Right forelimb (tissue), 1 donor: ENCODE results near the gene P2RX1.

Source experiments
- DNase-seq: peaks from one replicate; pipeline ENCODE4 v3.0.0-alpha.2; 2018

Gene P2RX1

DNA sequence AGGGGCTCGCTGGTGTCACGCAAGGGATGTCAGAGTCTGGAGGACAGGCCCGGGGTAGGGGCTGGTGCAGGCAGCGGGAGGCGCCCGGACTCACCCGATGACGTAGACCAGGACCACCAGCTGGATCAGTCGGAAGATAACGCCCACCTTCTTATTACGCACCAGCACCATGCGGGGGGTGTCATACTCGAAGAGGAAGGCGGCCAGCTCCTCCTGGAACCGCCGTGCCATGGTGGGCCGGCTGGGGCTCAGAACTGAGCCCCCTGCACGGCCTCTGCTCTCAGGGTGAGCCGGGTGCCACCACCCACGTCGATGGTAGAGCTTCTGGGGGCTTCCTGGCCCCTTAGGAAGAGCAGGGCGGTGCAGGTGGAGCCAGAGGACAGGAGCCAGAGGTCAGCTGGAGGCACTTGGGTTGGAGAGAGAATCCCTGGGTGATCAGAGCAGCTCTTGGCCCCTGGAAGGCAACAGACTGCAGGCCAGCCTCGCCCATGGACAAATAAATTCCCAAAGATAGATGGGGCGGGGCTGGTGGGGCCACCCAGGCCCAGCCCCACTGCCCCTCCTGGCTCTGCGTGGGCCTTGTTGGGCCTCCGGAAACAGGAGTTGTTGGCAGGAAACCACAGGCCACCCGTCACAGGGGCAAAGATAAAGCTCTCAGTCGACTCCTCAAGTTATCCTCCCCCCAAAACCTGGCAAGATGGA, at the start of gene P2RX1:
Gene P2RX1 (minus strand): TSS at position 471 of the 702 bp plus-strand sequence. CDS start 240 bp downstream, at position 231.
- no peak for DNase-seq

DNA sequence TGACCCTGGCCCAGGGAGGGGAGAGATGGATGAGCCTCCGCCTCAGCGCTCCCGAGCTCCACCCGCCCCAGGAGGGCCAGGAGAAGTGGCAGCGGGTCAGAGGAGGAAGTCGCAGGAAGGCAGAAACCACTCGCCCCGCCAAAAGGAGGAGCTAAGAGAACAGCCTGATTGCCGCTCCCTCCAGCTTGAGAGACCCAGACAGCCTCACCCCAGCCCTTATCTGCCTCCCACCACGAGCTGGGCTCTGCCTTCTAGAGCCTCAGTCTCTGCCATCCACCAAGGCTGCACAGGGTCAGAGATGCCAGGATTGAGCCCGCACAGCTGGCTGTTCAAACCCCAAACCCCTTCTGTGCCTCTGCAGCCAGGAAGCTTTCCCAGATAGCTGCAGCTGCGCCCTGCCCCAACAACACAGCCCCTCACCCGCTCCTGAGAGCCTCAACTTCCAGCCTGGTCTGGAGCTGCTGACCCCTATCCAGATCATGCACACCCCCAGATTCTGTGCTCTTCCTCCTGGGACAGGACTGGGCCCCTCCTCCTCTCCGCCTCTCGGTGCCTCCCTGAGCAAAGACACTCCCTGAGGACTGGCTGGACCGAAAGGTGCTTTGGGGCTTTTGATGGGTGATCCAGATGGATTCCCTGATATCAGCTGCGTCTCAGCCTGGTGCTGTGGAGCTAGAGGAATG, 49.0 kb upstream of the P2RX1 start:
- DNase-seq: no peak

DNA sequence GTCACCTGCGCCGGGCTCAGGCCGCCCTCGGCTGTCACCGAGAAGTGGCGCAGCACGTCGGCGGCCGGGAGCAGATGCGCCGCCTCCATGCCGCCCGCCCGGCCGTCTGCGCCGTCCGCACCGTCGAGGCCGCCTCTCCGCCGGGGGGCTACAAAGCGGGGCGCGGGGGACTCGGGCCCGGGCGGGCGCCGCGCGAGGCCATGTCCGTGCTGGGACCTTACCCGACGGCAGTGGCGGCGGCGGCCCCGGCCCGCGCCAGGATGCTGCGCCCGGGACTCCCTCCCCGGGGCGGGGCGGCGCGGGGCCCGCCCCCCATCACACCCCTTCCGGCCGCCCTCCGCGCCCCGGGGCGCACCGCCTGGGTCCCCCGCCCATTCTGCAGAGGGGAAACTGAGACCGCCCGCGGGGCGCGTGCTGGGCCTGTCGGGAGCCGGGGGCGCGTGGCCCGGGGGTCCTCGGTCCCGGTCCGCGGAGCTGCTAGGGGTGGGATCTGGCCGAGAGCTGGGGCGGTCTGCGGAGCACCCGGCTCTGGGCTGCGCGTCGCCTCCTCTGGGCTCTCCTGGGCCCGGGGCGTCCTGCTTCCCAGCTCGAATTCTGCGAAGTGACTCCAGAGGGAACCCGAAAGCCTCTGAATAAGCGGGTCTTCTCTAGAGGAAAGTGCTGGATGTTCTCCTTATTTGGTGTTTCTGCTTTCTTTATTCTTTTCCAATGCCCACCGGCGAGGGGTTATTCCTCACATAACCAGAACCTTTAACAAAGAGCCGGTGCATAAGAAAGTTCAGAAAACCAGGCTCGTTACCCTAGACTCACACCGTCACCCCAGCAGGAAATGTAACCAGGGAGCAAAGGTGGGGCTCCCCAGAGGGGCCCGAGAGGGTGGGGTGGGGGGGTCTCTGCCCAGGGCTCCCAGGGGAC, 48.2 kb upstream of the P2RX1 start, which contains the start of gene ATP2A3:
Gene ATP2A3 (minus strand): TSS at position 235 of the 915 bp plus-strand sequence. CDS start 146 bp downstream, at position 89.
- DNase-seq: peak; percentile 61

DNA sequence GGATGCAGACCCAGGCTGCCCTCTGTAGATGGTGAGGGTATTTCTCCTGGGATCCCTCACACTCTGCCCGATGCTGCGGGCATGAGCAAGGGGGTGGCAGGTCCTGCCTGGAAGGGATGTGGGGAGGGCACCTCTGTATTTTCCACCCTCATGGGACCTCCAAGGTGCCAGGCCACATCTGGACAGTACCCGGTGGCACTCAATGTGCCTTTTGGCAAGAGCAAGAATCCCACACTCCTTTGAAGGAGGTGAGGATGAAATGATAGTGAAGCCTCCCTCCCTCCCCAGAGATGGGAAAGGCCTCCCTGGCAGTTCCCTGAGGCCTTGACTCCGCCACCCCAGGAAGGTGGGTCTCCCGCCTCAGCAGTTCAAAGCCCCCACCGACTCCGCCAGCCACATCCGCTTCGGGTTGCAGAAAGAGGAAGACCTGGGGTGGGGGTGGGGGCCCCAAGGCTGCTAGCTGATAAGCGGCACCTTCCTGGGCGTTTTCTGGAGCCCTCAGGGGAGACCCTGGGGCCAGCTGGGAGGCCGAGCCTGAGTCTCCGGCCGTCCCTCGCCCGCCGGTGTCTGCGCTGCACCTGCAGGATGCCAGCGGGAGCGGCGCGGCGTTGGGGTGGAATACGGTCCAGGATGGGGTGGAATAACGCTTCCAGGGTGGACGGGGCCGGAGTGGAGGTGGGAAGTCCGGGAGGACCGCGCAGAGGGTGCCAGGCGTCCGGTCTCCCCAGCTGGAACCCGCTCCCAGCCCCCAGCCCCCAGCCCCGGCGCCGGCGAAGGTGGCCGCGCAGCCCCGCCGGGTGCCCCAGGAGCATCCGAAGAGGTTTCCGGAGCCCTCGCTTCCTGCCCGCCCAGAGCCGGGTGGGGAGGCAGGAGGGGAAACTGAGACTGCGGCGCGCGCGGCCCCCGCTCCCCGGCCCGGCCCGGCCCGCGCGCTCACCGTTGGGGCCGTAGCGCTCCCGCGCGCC, 47.3 kb upstream of the P2RX1 start:
- DNase-seq: no peak

- no peak for DNase-seq
Observed at GRCh38 chr17:3962965-3963236, 46.6 kb upstream of the P2RX1 start.

DNA sequence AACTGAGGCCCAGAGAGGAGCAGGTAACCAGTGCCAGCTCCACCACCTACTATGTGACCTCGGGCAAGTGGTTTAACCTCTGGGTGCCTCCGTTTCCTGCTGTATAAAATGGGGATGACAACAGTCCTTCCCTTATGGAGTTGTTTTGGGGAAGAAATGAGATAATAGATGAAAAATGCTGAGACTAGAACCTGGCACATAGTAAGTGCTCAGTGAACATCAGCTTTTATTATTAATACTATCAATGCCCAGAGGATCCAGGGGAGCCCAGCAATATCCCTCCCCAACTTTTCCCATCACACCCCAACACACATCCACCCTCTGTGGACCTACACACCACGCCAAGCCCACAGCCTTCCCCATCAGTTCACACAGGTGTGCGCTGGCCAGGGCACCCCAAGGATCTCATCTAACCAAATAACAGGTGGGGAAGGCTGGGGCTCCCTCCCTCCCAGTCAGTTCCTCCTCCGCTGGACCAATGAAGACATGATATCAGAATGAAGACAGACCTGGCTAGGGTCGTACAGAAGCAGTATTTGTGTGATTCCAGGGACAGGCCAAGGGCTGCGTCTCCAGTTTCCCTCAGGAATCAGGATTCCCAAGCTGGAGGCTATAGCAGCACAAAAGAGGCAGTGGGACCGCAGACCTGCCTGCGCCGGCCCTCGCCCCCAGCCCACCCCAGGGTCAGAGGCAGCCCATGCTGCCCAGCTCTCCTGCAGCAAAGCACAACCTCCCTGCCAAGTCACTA, 46.1 kb upstream of the P2RX1 start:
- DNase-seq: no peak

- no peak for DNase-seq
Observed at GRCh38 chr17:3961564-3962047, 45.3 kb upstream of the P2RX1 start.

- DNase-seq: no peak
Observed at GRCh38 chr17:3960764-3961163, 44.5 kb upstream of the P2RX1 start.

GRCh38 chr17:3959921-3960601, 43.8 kb upstream of the P2RX1 start:
- DNase-seq: no peak

GRCh38 chr17:3959295-3959899, 43.1 kb upstream of the P2RX1 start:
- DNase-seq: no peak

GRCh38 chr17:3957735-3958599, 41.7 kb upstream of the P2RX1 start:
- no peak for DNase-seq

GRCh38 chr17:3956983-3957382, 40.7 kb upstream of the P2RX1 start:
- no peak for DNase-seq

DNA sequence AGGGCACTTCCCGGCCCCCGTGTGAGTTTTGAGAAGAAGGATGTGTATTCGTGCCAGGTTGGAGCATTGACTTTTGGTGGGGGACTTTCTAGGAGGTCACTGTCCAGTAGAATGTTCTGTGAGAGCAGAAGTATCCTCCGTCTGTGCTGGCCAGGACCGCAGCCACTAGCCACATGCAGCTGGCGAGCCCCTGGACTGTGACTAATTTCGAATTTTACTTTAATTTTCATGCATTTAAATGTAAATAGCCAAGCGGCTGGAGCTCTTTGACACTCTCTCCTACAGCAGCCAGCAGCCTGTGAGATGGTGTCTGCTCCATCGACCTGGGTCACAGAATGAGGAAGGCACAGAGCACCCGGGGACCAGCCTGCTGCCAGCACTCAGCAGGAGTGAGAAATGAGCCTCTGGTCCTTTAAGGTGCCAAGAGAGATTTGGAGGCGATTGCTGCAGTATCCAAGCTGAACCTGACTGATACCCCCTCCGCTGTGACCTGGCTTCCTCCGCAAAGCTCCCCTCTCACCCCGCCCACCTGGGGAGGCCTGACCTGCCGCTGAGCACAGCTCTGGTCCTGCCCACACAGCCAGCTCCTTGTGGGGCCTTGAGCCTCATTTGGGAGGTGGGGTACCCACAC, 40.2 kb upstream of the P2RX1 start:
- DNase-seq: no peak

GRCh38 chr17:3955673-3955988, 39.4 kb upstream of the P2RX1 start:
- DNase-seq: no peak

GRCh38 chr17:3954976-3955672, 38.9 kb upstream of the P2RX1 start:
- no peak for DNase-seq

DNA sequence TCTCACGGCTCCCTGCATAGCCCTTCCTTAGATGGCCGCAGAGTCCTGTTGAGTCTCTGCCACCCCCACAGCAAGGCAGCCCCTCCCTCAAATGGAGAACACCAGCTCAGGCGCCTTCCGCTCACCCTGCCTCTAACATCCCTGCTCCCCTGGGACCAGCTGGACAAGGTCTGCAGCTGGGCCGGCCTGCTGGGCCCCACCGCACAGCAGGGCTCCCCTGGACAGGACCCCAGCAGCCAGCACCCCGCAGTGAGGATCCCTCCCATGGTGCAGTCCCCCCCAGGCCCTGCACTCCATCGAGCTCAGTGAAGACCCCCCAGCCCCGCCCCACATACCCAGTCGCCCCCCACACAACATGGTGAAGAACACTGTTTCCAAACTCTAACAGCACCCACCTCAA, 37.8 kb upstream of the P2RX1 start:
- DNase-seq: no peak

DNA sequence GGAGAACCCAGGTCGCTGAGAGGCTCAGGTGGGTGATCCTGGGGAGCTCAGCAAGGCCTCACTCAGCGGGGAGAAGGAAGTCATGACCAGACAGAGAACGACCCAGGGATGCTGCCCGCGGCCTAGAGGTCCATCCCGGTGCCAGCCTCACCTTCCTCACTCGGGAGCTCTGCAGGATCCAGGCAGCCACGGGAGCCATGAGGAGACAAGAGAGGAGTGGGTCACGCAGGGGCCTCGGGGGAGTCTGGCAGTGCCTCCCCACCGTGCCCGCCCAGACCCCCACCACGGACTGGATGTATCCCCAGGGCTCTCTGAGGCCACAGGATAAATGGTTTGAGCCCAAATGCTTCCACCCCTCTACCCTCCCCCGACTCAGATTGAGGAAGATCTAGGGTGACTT, 37.3 kb upstream of the P2RX1 start:
- DNase-seq: no peak

GRCh38 chr17:3952186-3952585, 35.9 kb upstream of the P2RX1 start:
- no peak for DNase-seq
